OCI-M1 (cell line): ENCODE results near the gene UFSP2.

Source experiments
- DNase-seq: peaks from one replicate; lab custom pipeline; 2025; lab: John Stamatoyannopoulos, UW

Gene UFSP2

GRCh38 chr4:185425647-185426352 lies at the start of gene UFSP2:
TSS of gene UFSP2 (minus strand) at chr4:185425964. CDS start at chr4:185425868, 96 bp downstream.
- DNase-seq = peak; percentile 92

GRCh38 chr4:185473247-185473646 lies 47.5 kb upstream of the UFSP2 start:
- DNase-seq = no peak

GRCh38 chr4:185472103-185472542 lies 46.4 kb upstream of the UFSP2 start:
- no peak for DNase-seq

- DNase-seq = peak; percentile 93
Observed at GRCh38 chr4:185471235-185472102, 45.7 kb upstream of the UFSP2 start, which contains the start of gene CCDC110. TSS of gene CCDC110 (minus strand) at chr4:185471733. CDS start at chr4:185471683, 50 bp downstream.

GRCh38 chr4:185470501-185471195 lies 44.9 kb upstream of the UFSP2 start:
- DNase-seq = peak; percentile 67

- DNase-seq = no peak
Observed at GRCh38 chr4:185469580-185470154, 43.9 kb upstream of the UFSP2 start.

- DNase-seq = no peak
Observed at GRCh38 chr4:185468999-185469398, 43.2 kb upstream of the UFSP2 start.

GRCh38 chr4:185467991-185468390 lies 42.2 kb upstream of the UFSP2 start:
- DNase-seq = no peak

- no peak for DNase-seq
Observed at GRCh38 chr4:185467101-185467500, 41.3 kb upstream of the UFSP2 start.

- no peak for DNase-seq
Observed at GRCh38 chr4:185465707-185466106, 39.9 kb upstream of the UFSP2 start.

- DNase-seq = no peak
Observed at GRCh38 chr4:185464887-185465286, 39.1 kb upstream of the UFSP2 start.

GRCh38 chr4:185464183-185464582 lies 38.4 kb upstream of the UFSP2 start:
- DNase-seq = no peak

GRCh38 chr4:185463541-185463940 lies 37.8 kb upstream of the UFSP2 start:
- DNase-seq = no peak

- DNase-seq = no peak
Observed at GRCh38 chr4:185461565-185461964, 35.8 kb upstream of the UFSP2 start.

- DNase-seq = peak; percentile 24
Observed at GRCh38 chr4:185457136-185457535, 31.4 kb upstream of the UFSP2 start.

- no peak for DNase-seq
Observed at GRCh38 chr4:185456131-185456530, 30.4 kb upstream of the UFSP2 start.

- no peak for DNase-seq
Observed at GRCh38 chr4:185445209-185445608, 19.4 kb upstream of the UFSP2 start.

- no peak for DNase-seq
Observed at GRCh38 chr4:185441479-185441878, 15.7 kb upstream of the UFSP2 start.

GRCh38 chr4:185437809-185438208 lies 12.0 kb upstream of the UFSP2 start:
- DNase-seq = no peak

GRCh38 chr4:185435466-185435865 lies 9.7 kb upstream of the UFSP2 start:
- DNase-seq = no peak

GRCh38 chr4:185429660-185430059 lies 3.9 kb upstream of the UFSP2 start:
- DNase-seq = peak; percentile 17
